Neural cell (in vitro differentiated cells): ENCODE results near the gene ANAPC5. TPM values are rescaled to one million over a fixed set of nuclear protein-coding genes. Genes with fewer than 3 reads are reported as not detected.
A peak's percentile ranks its signal among the peaks of the same experiment; 100 is the strongest.

Experiments
- H2AFZ ChIP-seq: fragments of 200-600, 300-800 bp; sonication (generic), shearing (Covaris generic); 2 replicates; pipeline ENCODE4 v1.6.0; 2014; ENCODE audit warnings: low read depth, mild to moderate bottlenecking, antibody characterized with exemption, low read length, moderate library complexity
- H3F3A ChIP-seq: fragments of 200-600 bp; shearing (Covaris generic); 2 replicates; pipeline ENCODE4 v1.6.1; 2016; ENCODE audit warnings: mild to moderate bottlenecking, moderate library complexity, mixed read lengths, antibody characterized with exemption, low read length; ENCODE audit not compliant: insufficient read depth, poor library complexity, severe bottlenecking
- H3K27ac ChIP-seq: fragments of 200-600, 300-800 bp; sonication (generic), shearing (Covaris generic); 2 replicates; pipeline ENCODE4 v1.5.1; 2014; ENCODE audit warnings: mild to moderate bottlenecking, low read length, moderate library complexity
- H3K27me3 ChIP-seq: fragments of 300-800, 200-600 bp; sonication (generic), shearing (Covaris generic); 2 replicates; pipeline ENCODE4 v1.6.0; 2014; ENCODE audit warnings: mild to moderate bottlenecking, low read depth, low read length, moderate library complexity; ENCODE audit not compliant: insufficient read depth
- H3K36me3 ChIP-seq: fragments of 300-800, 200-600 bp; sonication (generic), shearing (Covaris generic); 2 replicates; pipeline ENCODE4 v1.5.1; 2014; ENCODE audit warnings: mild to moderate bottlenecking, antibody characterized with exemption, low read length, moderate library complexity; ENCODE audit not compliant: insufficient read depth
- H3K4me2 ChIP-seq: fragments of 300-800, 200-600 bp; sonication (generic), shearing (Covaris generic); 2 replicates; pipeline ENCODE4 v1.6.0; 2014; ENCODE audit warnings: mild to moderate bottlenecking, low read length
- H3K4me3 ChIP-seq: fragments of 300-800, 200-600 bp; sonication (generic), shearing (Covaris generic); 2 replicates; pipeline ENCODE4 v1.5.1; 2014; ENCODE audit warnings: mild to moderate bottlenecking, low read length, moderate library complexity
- H3K79me2 ChIP-seq: fragments of 200-600 bp; shearing (Covaris generic); replicated peaks from 2 replicates; pipeline ENCODE4 v1.6.0; 2014; ENCODE audit warnings: mild to moderate bottlenecking, low read length, moderate library complexity; ENCODE audit not compliant: insufficient read depth
- H3K9ac ChIP-seq: fragments of 300-800, 200-600 bp; sonication (generic), shearing (Covaris generic); 2 replicates; pipeline ENCODE4 v1.6.1; 2016; ENCODE audit warnings: mild to moderate bottlenecking, low read length, mixed read lengths
- H3K9me2 ChIP-seq: fragments of 200-600 bp; shearing (Covaris generic); 2 replicates; pipeline ENCODE4 v1.6.1; 2016; ENCODE audit warnings: mild to moderate bottlenecking, low read length, mixed read lengths; ENCODE audit not compliant: insufficient read depth
- H3K9me3 ChIP-seq: fragments of 200-600, 300-800 bp; sonication (generic), shearing (Covaris generic); 2 replicates; pipeline ENCODE4 v1.6.1; 2016; ENCODE audit warnings: mild to moderate bottlenecking, mixed run types, low read length, moderate library complexity, mixed read lengths
- H4K20me1 ChIP-seq: fragments of 200-600 bp; shearing (Covaris generic); 2 replicates; pipeline ENCODE4 v1.6.1; 2016; ENCODE audit warnings: mild to moderate bottlenecking, mixed run types; ENCODE audit not compliant: insufficient read depth
- EP300 ChIP-seq: fragments of 450-650 bp; conservative IDR thresholded peaks from 2 replicates; pipeline ENCODE4 v1.6.1; 2014; ENCODE audit warnings: antibody characterized with exemption, mild to moderate bottlenecking, moderate library complexity; ENCODE audit not compliant: poor library complexity, severe bottlenecking
- EZH2 ChIP-seq: fragments of 200-600, 300-800 bp; shearing (Covaris generic), sonication (generic); IDR thresholded peaks from 2 replicates; pipeline ENCODE4 v1.6.1; 2014; ENCODE audit warnings: antibody characterized with exemption, low read length, borderline replicate concordance, mild to moderate bottlenecking; ENCODE audit not compliant: insufficient read depth, poor library complexity, severe bottlenecking
- MXI1 ChIP-seq: fragments of 450-650 bp; conservative IDR thresholded peaks from 2 replicates; pipeline ENCODE4 v1.6.1; 2014; ENCODE audit warnings: antibody characterized with exemption, mild to moderate bottlenecking; ENCODE audit not compliant: poor library complexity, severe bottlenecking
- POLR2AphosphoS5 ChIP-seq: IDR thresholded peaks from 2 replicates; pipeline ENCODE4 v1.6.1; 2012
- RAD21 ChIP-seq: fragments of 450-650 bp; conservative IDR thresholded peaks from 2 replicates; pipeline ENCODE4 v1.6.1; 2014; ENCODE audit warnings: antibody characterized with exemption, mild to moderate bottlenecking, moderate library complexity
- SMC3 ChIP-seq: fragments of 450-650 bp; conservative IDR thresholded peaks from 2 replicates; pipeline ENCODE4 v1.6.1; 2014; ENCODE audit warnings: antibody characterized with exemption, mild to moderate bottlenecking, moderate library complexity; ENCODE audit not compliant: poor library complexity
- TAF1 ChIP-seq: IDR thresholded peaks from 2 replicates; pipeline ENCODE4 v1.6.1; 2012; ENCODE audit warnings: low read depth
- polyA plus RNA-seq: library from polyadenylated mRNA; depleted of rRNA; stranded (reverse); fragments of >200 nt; gene quantifications from 2 replicates; pipeline ENCODE4 v1.2.3, GENCODE V29; 2014
- TF ChIP-seq, protein P1 (sequence below): fragments of 450-650 bp; IDR thresholded peaks from 2 replicates; pipeline ENCODE4 v1.5.1; 2014; ENCODE audit warnings: antibody characterized with exemption, mild to moderate bottlenecking, moderate library complexity; ENCODE audit not compliant: poor library complexity, severe bottlenecking
- TF ChIP-seq, protein P2 (sequence below): IDR thresholded peaks from 2 replicates; pipeline ENCODE4 v1.6.1; 2012; ENCODE audit warnings: borderline replicate concordance

Gene ANAPC5
- polyA plus RNA-seq, 1 donor from 2014 or later, result 272 TPM

DNA sequence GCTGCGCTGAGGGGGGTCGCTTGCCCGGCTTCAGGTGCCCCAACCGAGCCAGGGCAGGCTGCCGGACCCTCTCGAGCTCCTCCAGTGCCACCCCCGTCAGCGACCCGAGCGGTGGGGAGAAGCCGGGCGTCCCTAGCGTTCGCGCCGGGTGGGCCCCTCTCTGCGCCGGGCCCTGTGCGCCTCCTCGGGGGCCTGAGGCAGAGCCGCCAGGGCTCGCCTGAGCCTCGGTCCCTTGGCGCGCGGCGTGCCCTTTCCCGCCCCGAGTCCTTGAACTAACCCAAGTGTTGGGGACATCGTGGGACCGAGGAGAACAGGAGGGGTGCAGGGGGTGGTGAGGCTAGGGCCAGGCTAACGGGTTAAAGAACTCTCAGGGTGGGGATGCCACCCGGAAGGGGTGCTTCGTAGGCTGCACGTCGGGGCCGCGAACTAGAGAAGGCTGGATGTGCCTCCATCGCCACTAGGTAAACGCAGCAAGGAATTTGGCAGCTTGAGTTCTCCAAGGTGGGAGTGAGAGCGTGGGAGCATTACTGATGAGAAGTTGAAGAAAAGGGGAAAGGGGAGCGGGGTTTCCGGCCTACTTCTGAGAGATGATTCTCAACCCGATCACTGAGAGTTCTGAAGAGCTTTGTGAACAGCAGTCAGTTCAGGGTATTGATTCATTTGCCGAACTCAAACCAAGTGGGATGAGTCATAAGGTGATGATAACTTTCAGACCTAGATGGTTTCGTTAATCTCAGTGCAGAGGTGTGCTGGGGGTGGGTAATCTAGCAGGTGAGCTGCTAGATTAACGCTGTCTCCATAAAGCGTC is 48.3 kb upstream of the ANAPC5 start:
- no peaks in the 10 kb centered on the region for H4K20me1 ChIP-seq
- H3K79me2 ChIP-seq, result peaks cover 35% of the 10 kb centered on the region
- H2AFZ ChIP-seq, result peak overlapping the region; percentile 76
- TF ChIP-seq, protein P1, sequence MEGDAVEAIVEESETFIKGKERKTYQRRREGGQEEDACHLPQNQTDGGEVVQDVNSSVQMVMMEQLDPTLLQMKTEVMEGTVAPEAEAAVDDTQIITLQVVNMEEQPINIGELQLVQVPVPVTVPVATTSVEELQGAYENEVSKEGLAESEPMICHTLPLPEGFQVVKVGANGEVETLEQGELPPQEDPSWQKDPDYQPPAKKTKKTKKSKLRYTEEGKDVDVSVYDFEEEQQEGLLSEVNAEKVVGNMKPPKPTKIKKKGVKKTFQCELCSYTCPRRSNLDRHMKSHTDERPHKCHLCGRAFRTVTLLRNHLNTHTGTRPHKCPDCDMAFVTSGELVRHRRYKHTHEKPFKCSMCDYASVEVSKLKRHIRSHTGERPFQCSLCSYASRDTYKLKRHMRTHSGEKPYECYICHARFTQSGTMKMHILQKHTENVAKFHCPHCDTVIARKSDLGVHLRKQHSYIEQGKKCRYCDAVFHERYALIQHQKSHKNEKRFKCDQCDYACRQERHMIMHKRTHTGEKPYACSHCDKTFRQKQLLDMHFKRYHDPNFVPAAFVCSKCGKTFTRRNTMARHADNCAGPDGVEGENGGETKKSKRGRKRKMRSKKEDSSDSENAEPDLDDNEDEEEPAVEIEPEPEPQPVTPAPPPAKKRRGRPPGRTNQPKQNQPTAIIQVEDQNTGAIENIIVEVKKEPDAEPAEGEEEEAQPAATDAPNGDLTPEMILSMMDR, result peak; percentile 28
- TF ChIP-seq SMC3, result no peak
- peak; percentile 29 for TF ChIP-seq TAF1
- H3K27me3 ChIP-seq, result no peaks in the 10 kb centered on the region
- no peaks in the 10 kb centered on the region for H3K9me2 ChIP-seq
- no peaks in the 10 kb centered on the region for H3F3A ChIP-seq
- no peaks in the 10 kb centered on the region for H3K36me3 ChIP-seq
- H3K4me2 ChIP-seq, result peak overlapping the region; percentile 43
- H3K27ac ChIP-seq, result peak overlapping the region; percentile 94
- H3K9me3 ChIP-seq, result no peaks in the 10 kb centered on the region
- H3K9ac ChIP-seq, result peak overlapping the region; percentile 94
- H3K4me3 ChIP-seq, result peak overlapping the region; percentile 87

DNA sequence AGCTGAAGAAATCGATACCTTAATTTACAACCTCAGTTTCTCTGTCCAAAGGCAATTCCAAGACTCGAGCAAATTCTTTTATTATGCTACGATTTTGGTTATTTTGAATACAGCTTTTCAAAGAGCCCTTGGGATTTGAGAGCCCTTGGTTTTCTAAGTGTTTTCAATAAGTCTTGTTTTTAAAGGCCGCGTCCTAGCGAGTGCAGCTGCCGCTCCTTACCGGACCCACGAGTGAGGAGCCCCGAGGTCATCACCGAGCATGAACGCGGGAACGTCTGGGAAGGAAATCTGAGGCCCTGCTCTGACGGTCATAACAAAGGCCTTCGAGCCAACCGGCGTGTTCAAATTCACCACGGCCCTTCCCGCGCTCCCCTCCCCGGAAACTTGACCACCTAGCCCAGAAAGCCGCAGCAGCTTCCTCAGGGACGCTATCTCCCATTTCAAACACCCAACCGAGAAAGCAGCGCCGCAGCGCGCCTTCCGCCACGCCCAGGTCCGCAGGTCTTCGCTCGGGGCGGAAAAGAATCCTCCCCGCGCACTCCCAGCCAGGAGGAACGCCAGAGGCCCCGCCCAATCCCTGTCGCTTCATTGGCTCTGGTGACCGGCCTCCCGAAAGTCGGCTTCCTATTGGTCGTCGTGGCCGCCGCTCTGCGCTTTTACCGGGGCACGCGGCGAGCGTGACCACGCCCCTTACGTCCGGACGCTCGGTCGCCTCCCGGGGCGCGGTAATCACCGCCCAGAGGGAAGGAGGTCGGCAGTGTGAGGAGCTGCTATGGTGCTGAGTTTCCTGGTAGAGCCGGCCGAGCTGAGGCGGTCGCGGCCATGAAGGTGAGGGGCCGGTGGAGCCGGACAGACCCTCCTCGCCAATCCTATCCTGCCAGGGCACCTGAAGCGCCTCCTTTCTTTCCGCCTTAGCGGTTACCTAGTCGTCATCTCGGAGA is 47.5 kb upstream of the ANAPC5 start, which contains the start of gene RNF34:
RNF34 (plus strand) TSS at position 728 of the 941 bp plus-strand sequence; CDS start at position 823, 95 bp downstream.
- Histone ChIP-seq H3K27ac (peak within 1 kb of the TSS; percentile 94), H3K9ac (peak within 1 kb of the TSS; percentile 94), H3K4me2 (peak within 1 kb of the TSS; percentile 92), H3K9me3 (no peaks in the 10 kb centered on the region), H3K79me2 (peaks cover 35% of the 10 kb centered on the region), H2AFZ (peak within 1 kb of the TSS; percentile 76), H3K9me2 (no peaks in the 10 kb centered on the region), H3F3A (no peaks in the 10 kb centered on the region), H4K20me1 (no peaks in the 10 kb centered on the region), H3K27me3 (no peaks in the 10 kb centered on the region), H3K4me3 (peak within 1 kb of the TSS; percentile 87), H3K36me3 (no peaks in the 10 kb centered on the region)
- TF ChIP-seq TAF1 (peak; percentile 95), EP300 (no peak), RAD21 (no peak), MXI1 (peak; percentile 84), POLR2AphosphoS5 (peak; percentile 95), EZH2 (no peak), SMC3 (peak; percentile 12)
- TF ChIP-seq, protein P1, result peak; percentile 39
- TF ChIP-seq, protein P2, sequence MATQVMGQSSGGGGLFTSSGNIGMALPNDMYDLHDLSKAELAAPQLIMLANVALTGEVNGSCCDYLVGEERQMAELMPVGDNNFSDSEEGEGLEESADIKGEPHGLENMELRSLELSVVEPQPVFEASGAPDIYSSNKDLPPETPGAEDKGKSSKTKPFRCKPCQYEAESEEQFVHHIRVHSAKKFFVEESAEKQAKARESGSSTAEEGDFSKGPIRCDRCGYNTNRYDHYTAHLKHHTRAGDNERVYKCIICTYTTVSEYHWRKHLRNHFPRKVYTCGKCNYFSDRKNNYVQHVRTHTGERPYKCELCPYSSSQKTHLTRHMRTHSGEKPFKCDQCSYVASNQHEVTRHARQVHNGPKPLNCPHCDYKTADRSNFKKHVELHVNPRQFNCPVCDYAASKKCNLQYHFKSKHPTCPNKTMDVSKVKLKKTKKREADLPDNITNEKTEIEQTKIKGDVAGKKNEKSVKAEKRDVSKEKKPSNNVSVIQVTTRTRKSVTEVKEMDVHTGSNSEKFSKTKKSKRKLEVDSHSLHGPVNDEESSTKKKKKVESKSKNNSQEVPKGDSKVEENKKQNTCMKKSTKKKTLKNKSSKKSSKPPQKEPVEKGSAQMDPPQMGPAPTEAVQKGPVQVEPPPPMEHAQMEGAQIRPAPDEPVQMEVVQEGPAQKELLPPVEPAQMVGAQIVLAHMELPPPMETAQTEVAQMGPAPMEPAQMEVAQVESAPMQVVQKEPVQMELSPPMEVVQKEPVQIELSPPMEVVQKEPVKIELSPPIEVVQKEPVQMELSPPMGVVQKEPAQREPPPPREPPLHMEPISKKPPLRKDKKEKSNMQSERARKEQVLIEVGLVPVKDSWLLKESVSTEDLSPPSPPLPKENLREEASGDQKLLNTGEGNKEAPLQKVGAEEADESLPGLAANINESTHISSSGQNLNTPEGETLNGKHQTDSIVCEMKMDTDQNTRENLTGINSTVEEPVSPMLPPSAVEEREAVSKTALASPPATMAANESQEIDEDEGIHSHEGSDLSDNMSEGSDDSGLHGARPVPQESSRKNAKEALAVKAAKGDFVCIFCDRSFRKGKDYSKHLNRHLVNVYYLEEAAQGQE, result peak; percentile 87
